HEK293 (cell line): Measurements from ENCODE around the gene FAM184A.

Source experiments
- CTCF ChIA-PET: fragments of 350-600 bp; formaldehyde crosslinking; extraction: SDS; loops from one replicate; lab custom pipeline; 2021; ENCODE audit warnings: antibody characterized with exemption; lab: Yijun Ruan, JAX
- POLR2A ChIA-PET: fragments of 300-600 bp; formaldehyde crosslinking; extraction: SDS; loops from one replicate; lab custom pipeline; 2020; ENCODE audit warnings: antibody characterized with exemption, inconsistent platforms; lab: Yijun Ruan, JAX
- H3K27ac ChIP-seq: fragments of 200-500 bp; sonication (Bioruptor generic); 2 replicates; pipeline ENCODE4 v1.5.1; 2014; ENCODE audit warnings: low read depth, low read length, control low read depth, inconsistent platforms; ENCODE audit errors: extremely low read depth
- H3K36me3 ChIP-seq, 2 experiments: fragments of 200-500 bp in 1 of 2; sonication (Bioruptor generic) in 1 of 2; 1 replicate in 1 of 2; 2 replicates in 1 of 2; pipeline ENCODE4 v1.5.1; 2014 to 2017; ENCODE audit warnings: inconsistent platforms in 2 of 2, low read length in 2 of 2; ENCODE audit not compliant: control insufficient read depth in 2 of 2, insufficient read depth in 1 of 2
- H3K4me1 ChIP-seq: fragments of 200-500 bp; sonication (Bioruptor generic); 2 replicates; pipeline ENCODE4 v1.5.1; 2014; ENCODE audit warnings: mild to moderate bottlenecking, low read length, inconsistent platforms; ENCODE audit not compliant: control insufficient read depth, insufficient read depth
- H3K4me3 ChIP-seq: 2 replicates; pipeline ENCODE4 v1.5.1; 2011; ENCODE audit warnings: low read depth, mild to moderate bottlenecking, control low read depth, low read length, moderate library complexity
- H3K9me3 ChIP-seq: fragments of 200-500 bp; sonication (Bioruptor generic); 2 replicates; pipeline ENCODE4 v1.5.1; 2014; ENCODE audit warnings: low read depth, low read length, inconsistent platforms; ENCODE audit not compliant: control insufficient read depth, insufficient read depth
- BCL11B ChIP-seq: fragments of 450-650 bp; formaldehyde crosslinking; IDR thresholded peaks from 2 replicates; pipeline ENCODE4 v1.5.1; 2016; ENCODE audit warnings: low read depth, missing biosample characterization, missing genetic modification characterization
- GLI4 ChIP-seq: fragments of 450-650 bp; formaldehyde crosslinking; IDR thresholded peaks from 2 replicates; pipeline ENCODE4 v1.5.1; 2016; ENCODE audit warnings: missing biosample characterization, missing genetic modification characterization
- GLIS1 ChIP-seq: fragments of 450-650 bp; formaldehyde crosslinking; IDR thresholded peaks from 2 replicates; pipeline ENCODE4 v1.5.1; 2016; ENCODE audit warnings: missing biosample characterization, missing genetic modification characterization
- KLF1 ChIP-seq: fragments of 450-650 bp; formaldehyde crosslinking; IDR thresholded peaks from 2 replicates; pipeline ENCODE4 v1.5.1; 2016; ENCODE audit warnings: missing biosample characterization, missing genetic modification characterization
- KLF8 ChIP-seq: fragments of 450-650 bp; formaldehyde crosslinking; IDR thresholded peaks from 2 replicates; pipeline ENCODE4 v1.5.1; 2016; ENCODE audit warnings: missing biosample characterization, missing genetic modification characterization
- KLF9 ChIP-seq: fragments of 450-650 bp; formaldehyde crosslinking; IDR thresholded peaks from 2 replicates; pipeline ENCODE4 v1.5.1; 2016; ENCODE audit warnings: missing biosample characterization, missing genetic modification characterization, low read depth
- REPIN1 ChIP-seq: fragments of 450-650 bp; formaldehyde crosslinking; IDR thresholded peaks from 2 replicates; pipeline ENCODE4 v1.5.1; 2017; ENCODE audit warnings: missing biosample characterization, missing genetic modification characterization, low read depth
- TCF7L2 ChIP-seq: IDR thresholded peaks from 2 replicates; pipeline ENCODE4 v1.6.1; 2011; ENCODE audit warnings: low read depth, mild to moderate bottlenecking, inconsistent platforms, low read length, moderate library complexity, borderline replicate concordance
- ZBTB21 ChIP-seq: fragments of 450-650 bp; formaldehyde crosslinking; IDR thresholded peaks from 2 replicates; pipeline ENCODE4 v1.5.1; 2017; ENCODE audit warnings: missing biosample characterization, missing genetic modification characterization
- ZNF138 ChIP-seq: fragments of 450-650 bp; formaldehyde crosslinking; IDR thresholded peaks from 2 replicates; pipeline ENCODE4 v1.5.1; 2016; ENCODE audit warnings: missing biosample characterization, missing genetic modification characterization, borderline replicate concordance
- ZNF175 ChIP-seq: fragments of 450-650 bp; formaldehyde crosslinking; IDR thresholded peaks from 2 replicates; pipeline ENCODE4 v1.5.1; 2016; ENCODE audit warnings: missing biosample characterization, missing genetic modification characterization
- ZNF211 ChIP-seq: fragments of 450-650 bp; formaldehyde crosslinking; IDR thresholded peaks from 2 replicates; pipeline ENCODE4 v1.5.1; 2016; ENCODE audit warnings: low read depth, missing biosample characterization, missing genetic modification characterization
- ZNF426 ChIP-seq: fragments of 450-650 bp; formaldehyde crosslinking; IDR thresholded peaks from 2 replicates; pipeline ENCODE4 v1.5.1; 2017; ENCODE audit warnings: missing biosample characterization, missing genetic modification characterization, mild to moderate bottlenecking, inconsistent platforms, moderate library complexity
- ZNF530 ChIP-seq: fragments of 450-650 bp; formaldehyde crosslinking; IDR thresholded peaks from 2 replicates; pipeline ENCODE4 v1.5.1; 2016; ENCODE audit warnings: low read depth, missing biosample characterization, missing genetic modification characterization
- ZNF610 ChIP-seq: fragments of 450-650 bp; formaldehyde crosslinking; IDR thresholded peaks from 2 replicates; pipeline ENCODE4 v1.5.1; 2016; ENCODE audit warnings: missing biosample characterization, missing genetic modification characterization, borderline replicate concordance
- ZNF776 ChIP-seq: fragments of 450-650 bp; formaldehyde crosslinking; IDR thresholded peaks from 2 replicates; pipeline ENCODE4 v1.5.0; 2017; ENCODE audit warnings: missing biosample characterization, missing genetic modification characterization, borderline replicate concordance
- TF ChIP-seq, protein P1 (sequence below): fragments of 450-650 bp; formaldehyde crosslinking; IDR thresholded peaks from 2 replicates; pipeline ENCODE4 v1.5.1; 2016; ENCODE audit warnings: missing biosample characterization, missing genetic modification characterization
- TF ChIP-seq, protein P2 (sequence below): fragments of 450-650 bp; formaldehyde crosslinking; IDR thresholded peaks from 2 replicates; pipeline ENCODE4 v1.5.1; 2016; ENCODE audit warnings: missing biosample characterization, missing genetic modification characterization
- TF ChIP-seq, protein P3 (sequence below): fragments of 450-650 bp; formaldehyde crosslinking; IDR thresholded peaks from 2 replicates; pipeline ENCODE4 v1.5.1; 2016; ENCODE audit warnings: missing biosample characterization, missing genetic modification characterization, low read depth
- TF ChIP-seq, protein P4 (sequence below): fragments of 450-650 bp; formaldehyde crosslinking; IDR thresholded peaks from 2 replicates; pipeline ENCODE4 v1.5.1; 2017; ENCODE audit warnings: missing biosample characterization, missing genetic modification characterization

FAM184A gene

DNA sequence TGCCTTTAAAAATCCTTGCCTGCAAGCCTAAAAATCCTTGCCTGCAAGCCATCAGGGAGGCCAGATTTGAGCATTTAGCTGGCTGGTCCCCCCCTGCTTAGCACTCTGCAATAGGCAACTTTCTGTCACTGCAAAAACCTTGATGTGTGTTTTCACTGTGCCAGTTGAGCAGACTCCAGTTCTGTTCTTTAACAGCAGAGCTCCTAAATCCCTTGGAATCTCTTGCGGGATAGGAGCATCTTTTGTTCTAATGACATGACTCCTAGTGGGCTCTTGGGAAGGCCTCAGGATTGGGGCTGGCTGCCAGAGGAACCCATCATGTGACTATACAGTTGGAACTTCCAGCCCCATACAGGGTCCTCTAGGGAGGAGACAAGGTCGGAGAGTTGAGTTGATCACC, 50.4 kb downstream of the FAM184A start:
- H3K4me1 ChIP-seq, result no peaks in the 10 kb centered on the region
- no peaks in the 10 kb centered on the region for H3K36me3 ChIP-seq
- H3K4me3 ChIP-seq, result no peak overlapping the region
- H3K9me3 ChIP-seq, result no peaks in the 10 kb centered on the region
- H3K27ac ChIP-seq, result no peak overlapping the region
- POLR2A ChIA-PET, result interaction anchor here (1.1 kb wide), 1 partner anchor 33 kb away, joined by 6 read pairs; no protein-coding TSS in a partner anchor
- no peak for TF ChIP-seq KLF1 (tag by site-specific recombination)
- TF ChIP-seq, protein P1, sequence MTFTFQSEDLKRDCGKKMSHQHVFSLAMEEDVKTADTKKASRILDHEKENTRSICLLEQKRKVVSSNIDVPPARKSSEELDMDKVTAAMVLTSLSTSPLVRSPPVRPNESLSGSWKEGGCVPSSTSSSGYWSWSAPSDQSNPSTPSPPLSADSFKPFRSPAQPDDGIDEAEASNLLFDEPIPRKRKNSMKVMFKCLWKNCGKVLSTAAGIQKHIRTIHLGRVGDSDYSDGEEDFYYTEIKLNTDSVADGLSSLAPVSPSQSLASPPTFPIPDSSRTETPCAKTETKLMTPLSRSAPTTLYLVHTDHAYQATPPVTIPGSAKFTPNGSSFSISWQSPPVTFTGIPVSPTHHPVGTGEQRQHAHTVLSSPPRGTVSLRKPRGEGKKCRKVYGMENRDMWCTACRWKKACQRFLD (tag by site-specific recombination), result no peak
- no peak for TF ChIP-seq GLIS1 (tag by site-specific recombination)
- no peak for TF ChIP-seq ZNF175 (tag by site-specific recombination)
- no peak for TF ChIP-seq ZNF776
- no peak for TF ChIP-seq BCL11B (tag by site-specific recombination)
- TF ChIP-seq, protein P2, sequence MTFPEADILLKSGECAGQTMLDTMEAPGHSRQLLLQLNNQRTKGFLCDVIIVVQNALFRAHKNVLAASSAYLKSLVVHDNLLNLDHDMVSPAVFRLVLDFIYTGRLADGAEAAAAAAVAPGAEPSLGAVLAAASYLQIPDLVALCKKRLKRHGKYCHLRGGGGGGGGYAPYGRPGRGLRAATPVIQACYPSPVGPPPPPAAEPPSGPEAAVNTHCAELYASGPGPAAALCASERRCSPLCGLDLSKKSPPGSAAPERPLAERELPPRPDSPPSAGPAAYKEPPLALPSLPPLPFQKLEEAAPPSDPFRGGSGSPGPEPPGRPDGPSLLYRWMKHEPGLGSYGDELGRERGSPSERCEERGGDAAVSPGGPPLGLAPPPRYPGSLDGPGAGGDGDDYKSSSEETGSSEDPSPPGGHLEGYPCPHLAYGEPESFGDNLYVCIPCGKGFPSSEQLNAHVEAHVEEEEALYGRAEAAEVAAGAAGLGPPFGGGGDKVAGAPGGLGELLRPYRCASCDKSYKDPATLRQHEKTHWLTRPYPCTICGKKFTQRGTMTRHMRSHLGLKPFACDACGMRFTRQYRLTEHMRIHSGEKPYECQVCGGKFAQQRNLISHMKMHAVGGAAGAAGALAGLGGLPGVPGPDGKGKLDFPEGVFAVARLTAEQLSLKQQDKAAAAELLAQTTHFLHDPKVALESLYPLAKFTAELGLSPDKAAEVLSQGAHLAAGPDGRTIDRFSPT (tag by site-specific recombination), result no peak
- TF ChIP-seq ZNF610 (tag by site-specific recombination), result no peak
- no peak for TF ChIP-seq GLI4 (tag by site-specific recombination)
- TF ChIP-seq KLF9 (tag by site-specific recombination), result no peak
- no peak for TF ChIP-seq ZNF530 (tag by site-specific recombination)
- no peak for TF ChIP-seq REPIN1
- no peak for TF ChIP-seq TCF7L2
- no peak for TF ChIP-seq ZNF211 (tag by site-specific recombination)
- TF ChIP-seq KLF8 (tag by site-specific recombination), result no peak
- TF ChIP-seq ZBTB21 (tag by site-specific recombination), result no peak
- no peak for TF ChIP-seq ZNF138
- no peak for TF ChIP-seq ZNF426 (tag by site-specific recombination)
- TF ChIP-seq, protein P3, sequence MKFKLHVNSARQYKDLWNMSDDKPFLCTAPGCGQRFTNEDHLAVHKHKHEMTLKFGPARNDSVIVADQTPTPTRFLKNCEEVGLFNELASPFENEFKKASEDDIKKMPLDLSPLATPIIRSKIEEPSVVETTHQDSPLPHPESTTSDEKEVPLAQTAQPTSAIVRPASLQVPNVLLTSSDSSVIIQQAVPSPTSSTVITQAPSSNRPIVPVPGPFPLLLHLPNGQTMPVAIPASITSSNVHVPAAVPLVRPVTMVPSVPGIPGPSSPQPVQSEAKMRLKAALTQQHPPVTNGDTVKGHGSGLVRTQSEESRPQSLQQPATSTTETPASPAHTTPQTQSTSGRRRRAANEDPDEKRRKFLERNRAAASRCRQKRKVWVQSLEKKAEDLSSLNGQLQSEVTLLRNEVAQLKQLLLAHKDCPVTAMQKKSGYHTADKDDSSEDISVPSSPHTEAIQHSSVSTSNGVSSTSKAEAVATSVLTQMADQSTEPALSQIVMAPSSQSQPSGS, result no peak
- TF ChIP-seq, all 188 proteins: peak for 0
- CTCF ChIA-PET, result no interaction called here

DNA sequence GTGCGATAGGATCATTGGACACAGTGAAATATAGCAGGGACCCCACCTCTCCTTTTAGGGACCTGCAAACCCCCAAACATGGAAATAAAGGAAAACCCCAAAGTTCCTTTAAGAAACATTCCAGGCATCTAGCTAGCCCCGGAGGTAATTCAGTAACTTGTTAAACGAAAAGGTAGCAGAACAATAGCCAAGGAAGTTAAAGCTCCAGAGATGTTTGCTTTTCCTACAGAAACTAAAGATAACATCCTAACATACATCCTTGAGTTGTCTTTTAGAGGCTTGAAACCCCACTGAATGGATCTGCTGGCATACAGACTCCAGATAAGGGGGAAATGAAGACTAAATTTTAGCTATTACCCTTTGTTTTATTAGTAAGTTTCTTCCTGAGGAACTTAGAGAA, 51.0 kb downstream of the FAM184A start:
- peaks cover 2 to 3% of the 10 kb centered on the region in 2 experiments; a peak in 2 of 3 replicates for H3K36me3 ChIP-seq
- H3K9me3 ChIP-seq, result no peaks in the 10 kb centered on the region
- TF ChIP-seq, protein P4, sequence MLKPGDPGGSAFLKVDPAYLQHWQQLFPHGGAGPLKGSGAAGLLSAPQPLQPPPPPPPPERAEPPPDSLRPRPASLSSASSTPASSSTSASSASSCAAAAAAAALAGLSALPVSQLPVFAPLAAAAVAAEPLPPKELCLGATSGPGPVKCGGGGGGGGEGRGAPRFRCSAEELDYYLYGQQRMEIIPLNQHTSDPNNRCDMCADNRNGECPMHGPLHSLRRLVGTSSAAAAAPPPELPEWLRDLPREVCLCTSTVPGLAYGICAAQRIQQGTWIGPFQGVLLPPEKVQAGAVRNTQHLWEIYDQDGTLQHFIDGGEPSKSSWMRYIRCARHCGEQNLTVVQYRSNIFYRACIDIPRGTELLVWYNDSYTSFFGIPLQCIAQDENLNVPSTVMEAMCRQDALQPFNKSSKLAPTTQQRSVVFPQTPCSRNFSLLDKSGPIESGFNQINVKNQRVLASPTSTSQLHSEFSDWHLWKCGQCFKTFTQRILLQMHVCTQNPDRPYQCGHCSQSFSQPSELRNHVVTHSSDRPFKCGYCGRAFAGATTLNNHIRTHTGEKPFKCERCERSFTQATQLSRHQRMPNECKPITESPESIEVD, result no peak
- TF ChIP-seq, all 188 proteins: peak for 0
- POLR2A ChIA-PET, result interaction anchor here (1.1 kb wide), 1 partner anchor 33 kb away, joined by 6 read pairs; no protein-coding TSS in a partner anchor
- no peak overlapping the region for H3K27ac ChIP-seq
- H3K4me1 ChIP-seq, result no peaks in the 10 kb centered on the region
- H3K4me3 ChIP-seq, result no peak overlapping the region
- CTCF ChIA-PET, result no interaction called here
